ENCODE results near the gene PGAM4.

The PGAM4 gene

GRCh38 chrX:77969538-77969937, at the start of gene PGAM4:
PGAM4 (minus strand) TSS chrX:77969638; CDS start chrX:77969638, 0 bp downstream.
- POLR2A ChIA-PET: no interaction called here
- TF ChIP-seq LEF1 (IDR thresholded peaks at IDR 0.05; ENCODE audit: borderline replicate concordance) (no peak), FOXK2 (IDR thresholded peaks at IDR 0.05) (no peak), PKNOX1 (IDR thresholded peaks at IDR 0.05) (no peak), FOXA1 (IDR thresholded peaks at IDR 0.05) (no peak), ARNT (IDR thresholded peaks at IDR 0.05) (no peak), SUZ12 (IDR thresholded peaks at IDR 0.05) (no peak), ELF4 (IDR thresholded peaks at IDR 0.05) (no peak), SP1 (IDR thresholded peaks at IDR 0.05) (no peak), TARDBP (IDR thresholded peaks at IDR 0.05) (no peak), ZNF384 (IDR thresholded peaks at IDR 0.05) (no peak), FOXM1 (IDR thresholded peaks at IDR 0.05; ENCODE audit: borderline replicate concordance) (no peak), NFRKB (IDR thresholded peaks at IDR 0.05) (no peak), L3MBTL2 (conservative IDR thresholded peaks at IDR 0.05) (no peak), CTBP1 (IDR thresholded peaks at IDR 0.05; ENCODE audit: borderline replicate concordance) (no peak), BHLHE40 (IDR thresholded peaks at IDR 0.05; ENCODE audit: borderline replicate concordance) (no peak), HDGF (IDR thresholded peaks at IDR 0.05; ENCODE audit: borderline replicate concordance) (no peak)
- CTCF ChIA-PET: no interaction called here
- no peak for DNase-seq (ENCODE audit: extremely low spot score)

GRCh38 chrX:78011846-78012245, 42.4 kb upstream of the PGAM4 start:
- POLR2A ChIA-PET: no interaction called here
- CTCF ChIA-PET: no interaction called here
- DNase-seq (ENCODE audit: extremely low spot score): no peak
- TF ChIP-seq SP1 (IDR thresholded peaks at IDR 0.05): no peak
- no peak for TF ChIP-seq ARNT (IDR thresholded peaks at IDR 0.05)
- no peak for TF ChIP-seq SUZ12 (IDR thresholded peaks at IDR 0.05)
- no peak for TF ChIP-seq ELF4 (IDR thresholded peaks at IDR 0.05)
- TF ChIP-seq CTBP1 (IDR thresholded peaks at IDR 0.05; ENCODE audit: borderline replicate concordance): no peak
- TF ChIP-seq FOXK2 (IDR thresholded peaks at IDR 0.05): no peak
- TF ChIP-seq ZNF384 (IDR thresholded peaks at IDR 0.05): no peak

GRCh38 chrX:77979870-77980269, 10.4 kb upstream of the PGAM4 start:
- TF ChIP-seq FOXK2 (IDR thresholded peaks at IDR 0.05): no peak
- TF ChIP-seq FOXA1 (IDR thresholded peaks at IDR 0.05): no peak
- TF ChIP-seq LEF1 (IDR thresholded peaks at IDR 0.05; ENCODE audit: borderline replicate concordance): no peak
- TF ChIP-seq SP1 (IDR thresholded peaks at IDR 0.05): no peak
- no peak for TF ChIP-seq L3MBTL2 (conservative IDR thresholded peaks at IDR 0.05)
- TF ChIP-seq PKNOX1 (IDR thresholded peaks at IDR 0.05): no peak
- TF ChIP-seq HDGF (IDR thresholded peaks at IDR 0.05; ENCODE audit: borderline replicate concordance): no peak
- TF ChIP-seq CTBP1 (IDR thresholded peaks at IDR 0.05; ENCODE audit: borderline replicate concordance): no peak
- TF ChIP-seq TARDBP (IDR thresholded peaks at IDR 0.05): no peak
- ChIA-PET CTCF (no interaction called here), POLR2A (no interaction called here)
- no peak for DNase-seq (ENCODE audit: extremely low spot score)

GRCh38 chrX:77977518-77977917, 8.1 kb upstream of the PGAM4 start:
- ChIA-PET POLR2A (no interaction called here), CTCF (no interaction called here)
- DNase-seq (ENCODE audit: extremely low spot score): no peak
- TF ChIP-seq NFRKB (IDR thresholded peaks at IDR 0.05) (no peak), FOXK2 (IDR thresholded peaks at IDR 0.05) (no peak), L3MBTL2 (conservative IDR thresholded peaks at IDR 0.05) (no peak), SP1 (IDR thresholded peaks at IDR 0.05) (no peak), CTBP1 (IDR thresholded peaks at IDR 0.05; ENCODE audit: borderline replicate concordance) (no peak), ZNF384 (IDR thresholded peaks at IDR 0.05) (no peak), TARDBP (IDR thresholded peaks at IDR 0.05) (no peak), FOXA1 (IDR thresholded peaks at IDR 0.05) (no peak)

- ChIA-PET POLR2A (no interaction called here), CTCF (no interaction called here)
- DNase-seq (ENCODE audit: extremely low spot score): no peak
- TF ChIP-seq ELF4 (IDR thresholded peaks at IDR 0.05): no peak
- TF ChIP-seq FOXM1 (IDR thresholded peaks at IDR 0.05; ENCODE audit: borderline replicate concordance): no peak
- TF ChIP-seq FOXK2 (IDR thresholded peaks at IDR 0.05): no peak
- no peak for TF ChIP-seq CTBP1 (IDR thresholded peaks at IDR 0.05; ENCODE audit: borderline replicate concordance)
- no peak for TF ChIP-seq ARNT (IDR thresholded peaks at IDR 0.05)
- no peak for TF ChIP-seq L3MBTL2 (conservative IDR thresholded peaks at IDR 0.05)
- TF ChIP-seq BHLHE40 (IDR thresholded peaks at IDR 0.05; ENCODE audit: borderline replicate concordance): no peak
- no peak for TF ChIP-seq PKNOX1 (IDR thresholded peaks at IDR 0.05)
- TF ChIP-seq LEF1 (IDR thresholded peaks at IDR 0.05; ENCODE audit: borderline replicate concordance): no peak
These were observed 7.7 kb upstream of the PGAM4 start for GRCh38 chrX:77977095-77977494.

- DNase-seq (ENCODE audit: extremely low spot score): no peak
- POLR2A ChIA-PET: interaction anchor here (0.9 kb wide), 1 partner anchor 8 kb away, joined by 3 read pairs; no protein-coding TSS in a partner anchor
- TF ChIP-seq SP1 (IDR thresholded peaks at IDR 0.05) (no peak), ARNT (IDR thresholded peaks at IDR 0.05) (no peak), NFRKB (IDR thresholded peaks at IDR 0.05) (no peak), FOXA1 (IDR thresholded peaks at IDR 0.05) (no peak), PKNOX1 (IDR thresholded peaks at IDR 0.05) (no peak), TARDBP (IDR thresholded peaks at IDR 0.05) (no peak), FOXK2 (IDR thresholded peaks at IDR 0.05) (no peak), LEF1 (IDR thresholded peaks at IDR 0.05; ENCODE audit: borderline replicate concordance) (no peak), CTBP1 (IDR thresholded peaks at IDR 0.05; ENCODE audit: borderline replicate concordance) (no peak), ELF4 (IDR thresholded peaks at IDR 0.05) (no peak), L3MBTL2 (conservative IDR thresholded peaks at IDR 0.05) (no peak), HDGF (IDR thresholded peaks at IDR 0.05; ENCODE audit: borderline replicate concordance) (no peak), BHLHE40 (IDR thresholded peaks at IDR 0.05; ENCODE audit: borderline replicate concordance) (no peak), SUZ12 (IDR thresholded peaks at IDR 0.05) (no peak)
- CTCF ChIA-PET: no interaction called here
These were observed 6.3 kb upstream of the PGAM4 start for GRCh38 chrX:77975755-77976154.

All from HEK293T (cell line).